Activated CD4-positive, alpha-beta T cell treated with anti-CD3 and anti-CD28 coated beads for 24 hours (primary cell): ENCODE measurements around the gene SYNPO.

Source experiments
- DNase-seq, 2 donors: peaks; one replicate each; pipeline ENCODE4 v3.0.0-alpha.2; 2020; ENCODE audit warnings: low read depth in 2 of 2

The SYNPO gene

GRCh38 chr5:150658699-150659265 lies 18.3 kb downstream of the SYNPO start:
- DNase-seq, result no peak

DNA sequence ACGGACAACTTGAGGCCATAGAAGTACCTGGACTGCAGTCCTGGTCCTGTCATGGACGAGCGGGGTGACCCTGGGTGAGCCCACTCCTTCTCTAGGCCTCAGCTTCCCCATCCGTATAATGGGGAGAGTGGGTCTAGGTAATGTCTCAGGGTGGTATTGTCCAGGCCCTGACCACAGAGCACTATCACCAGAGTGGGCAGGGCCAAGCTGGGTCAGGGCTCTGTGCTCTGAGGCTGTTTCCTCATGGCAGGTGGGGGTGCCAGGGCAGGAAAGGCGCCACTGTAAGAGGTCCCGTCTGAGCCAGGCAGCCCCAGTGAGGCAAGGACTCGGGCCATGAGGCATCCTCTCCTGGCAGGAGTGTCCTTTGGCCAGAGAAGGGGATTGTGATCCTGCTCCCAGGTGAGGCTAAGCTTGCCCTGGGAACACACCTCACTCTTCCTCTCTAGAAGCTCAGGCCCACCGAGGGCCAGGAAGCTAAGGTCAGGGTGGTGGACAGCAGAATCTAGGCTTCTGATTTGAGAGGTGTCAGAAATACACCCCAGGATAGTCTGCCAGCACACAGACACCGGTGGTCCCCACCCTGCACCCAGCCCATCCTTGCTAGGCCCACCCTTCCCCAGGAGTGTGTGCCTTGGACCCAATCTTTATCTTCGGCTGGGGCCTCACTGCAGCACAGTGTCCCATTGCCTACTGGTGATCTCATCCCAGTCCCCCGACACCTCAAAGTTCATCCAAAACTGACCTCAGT lies 19.1 kb downstream of the SYNPO start:
- DNase-seq, result no peak

DNA sequence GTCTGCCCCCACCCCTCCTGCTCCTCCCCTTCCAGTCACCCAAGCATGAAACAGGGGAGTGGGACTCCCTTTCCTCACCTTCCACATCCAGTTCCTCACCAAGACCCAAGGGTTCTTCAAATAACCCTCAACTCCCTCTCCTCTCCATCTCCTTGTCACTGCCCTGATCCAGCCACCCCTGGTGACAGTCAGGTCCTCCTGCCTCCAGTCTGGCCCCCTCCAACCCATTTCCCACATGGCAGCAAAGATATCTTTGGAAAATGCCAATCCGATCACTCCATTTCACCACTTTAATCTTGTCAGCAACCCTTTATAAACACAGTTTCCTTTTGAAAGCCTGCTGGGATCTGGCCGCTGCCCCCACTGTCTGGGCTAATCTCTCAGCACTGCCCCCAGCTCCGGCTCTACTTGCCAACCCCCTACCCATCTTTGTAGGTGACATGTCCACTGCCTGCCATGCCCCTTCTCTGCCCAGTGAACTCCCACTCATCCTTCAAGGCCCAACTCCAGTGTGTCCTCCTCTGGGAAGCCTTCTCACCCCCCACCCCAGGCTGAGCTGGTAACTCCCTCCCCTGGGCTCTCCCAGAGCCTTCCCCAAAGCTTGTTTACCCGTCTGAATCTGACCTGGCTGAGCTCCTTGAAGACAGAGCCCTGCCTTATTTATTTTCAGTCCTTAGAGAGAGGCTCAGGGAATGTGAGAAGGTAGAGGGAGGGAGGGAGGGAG lies 19.8 kb downstream of the SYNPO start:
- no peak for DNase-seq

GRCh38 chr5:150661086-150661485 lies 20.6 kb downstream of the SYNPO start, which contains the start of gene MYOZ3:
TSS of gene MYOZ3 (plus strand) at chr5:150661251. CDS start at chr5:150662942, 1,691 bp downstream.
- no peak for DNase-seq

DNA sequence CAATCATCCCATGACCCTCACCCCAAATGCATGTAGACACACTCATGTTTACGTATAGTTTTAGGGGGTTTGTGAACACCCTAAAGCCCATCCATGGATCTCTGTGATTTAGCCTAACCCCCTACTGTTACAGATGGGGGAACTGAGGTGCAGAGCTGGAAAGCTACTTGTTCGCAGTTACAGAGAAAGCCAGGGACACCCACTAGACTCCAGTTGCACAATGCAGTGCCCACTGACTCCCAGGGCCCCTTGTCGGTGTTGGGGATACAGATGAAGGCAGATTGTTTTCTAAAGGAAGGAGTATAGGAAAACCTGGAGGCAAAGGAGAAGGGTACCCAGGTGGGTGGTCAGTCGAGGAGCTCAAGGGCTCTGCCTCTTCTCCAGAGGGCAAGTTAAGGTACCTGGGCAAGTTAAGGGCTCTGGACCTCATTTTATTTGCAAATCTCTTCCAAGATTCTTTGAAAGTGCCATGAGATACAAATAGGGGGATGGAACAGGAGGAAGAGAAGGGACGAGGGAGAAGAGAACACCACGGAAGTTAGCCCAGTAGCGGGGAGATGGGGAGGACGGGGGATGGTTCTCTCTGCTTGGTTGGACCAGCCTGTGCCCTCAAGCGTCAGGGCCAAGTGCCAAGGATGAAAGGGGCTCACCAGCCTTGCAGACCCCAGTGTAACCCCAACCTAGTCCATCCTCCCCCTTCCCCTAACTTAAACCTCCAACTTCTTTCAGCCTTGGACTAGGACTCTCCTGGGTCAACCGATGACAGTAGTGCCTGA lies 21.5 kb downstream of the SYNPO start:
- DNase-seq, result no peak

GRCh38 chr5:150662731-150663516 lies 22.5 kb downstream of the SYNPO start:
- no peak for DNase-seq

DNA sequence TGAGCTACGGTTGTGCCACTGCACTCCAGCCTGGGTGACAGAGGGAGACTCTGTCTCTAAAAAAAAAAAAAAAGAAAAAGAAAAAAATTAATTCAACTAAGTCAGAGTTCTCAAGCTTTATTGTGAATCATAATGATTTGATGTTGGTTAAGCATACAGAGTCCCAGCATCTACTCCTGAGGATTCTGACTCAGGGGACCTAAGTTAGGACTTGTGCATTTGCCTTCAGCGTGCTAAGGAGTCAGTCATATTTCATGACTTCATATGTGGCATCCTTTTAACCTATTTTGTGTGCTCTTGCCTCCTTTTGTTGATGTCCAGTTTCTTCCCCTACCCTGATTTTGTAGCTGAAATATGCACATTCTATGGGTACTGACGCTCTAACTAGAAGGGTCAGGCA lies 23.5 kb downstream of the SYNPO start:
- no peak for DNase-seq

- no peak for DNase-seq
Measured at GRCh38 chr5:150665044-150665443, 24.6 kb downstream of the SYNPO start.

DNA sequence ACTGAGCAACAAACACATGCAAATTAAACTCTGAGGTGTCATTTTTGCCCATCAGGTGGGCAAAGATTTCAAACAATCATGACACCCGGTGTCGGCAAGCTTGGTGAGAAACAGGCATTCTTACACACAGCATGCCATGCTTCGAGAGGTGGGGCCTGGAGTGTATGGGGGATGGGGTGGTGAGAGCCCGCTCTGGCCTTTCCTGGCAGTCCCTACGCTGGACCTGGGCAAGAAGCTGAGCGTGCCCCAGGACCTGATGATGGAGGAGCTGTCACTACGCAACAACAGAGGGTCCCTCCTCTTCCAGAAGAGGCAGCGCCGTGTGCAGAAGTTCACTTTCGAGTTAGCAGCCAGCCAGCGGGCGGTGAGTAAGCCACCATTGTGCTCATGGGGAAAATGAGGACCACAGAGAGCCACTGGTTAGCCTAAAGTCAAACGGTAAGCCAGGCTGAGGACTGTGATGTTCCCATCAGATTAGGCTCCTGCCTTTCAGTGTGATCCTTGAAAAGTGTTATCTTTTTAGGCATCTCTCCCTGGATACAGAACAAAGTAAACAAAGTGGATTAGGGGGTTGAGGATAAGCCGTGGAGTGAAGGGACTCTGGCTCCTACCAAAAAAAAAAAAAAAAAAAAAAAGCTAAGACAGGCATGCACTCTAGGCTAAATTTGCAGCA lies 30.0 kb downstream of the SYNPO start:
- no peak for DNase-seq

- no peak for DNase-seq
Measured at GRCh38 chr5:150670948-150671310, 30.5 kb downstream of the SYNPO start.

- DNase-seq, result no peak
Measured at GRCh38 chr5:150671509-150672236, 31.2 kb downstream of the SYNPO start.

- no peak for DNase-seq
Measured at GRCh38 chr5:150672237-150672883, 31.9 kb downstream of the SYNPO start.

DNA sequence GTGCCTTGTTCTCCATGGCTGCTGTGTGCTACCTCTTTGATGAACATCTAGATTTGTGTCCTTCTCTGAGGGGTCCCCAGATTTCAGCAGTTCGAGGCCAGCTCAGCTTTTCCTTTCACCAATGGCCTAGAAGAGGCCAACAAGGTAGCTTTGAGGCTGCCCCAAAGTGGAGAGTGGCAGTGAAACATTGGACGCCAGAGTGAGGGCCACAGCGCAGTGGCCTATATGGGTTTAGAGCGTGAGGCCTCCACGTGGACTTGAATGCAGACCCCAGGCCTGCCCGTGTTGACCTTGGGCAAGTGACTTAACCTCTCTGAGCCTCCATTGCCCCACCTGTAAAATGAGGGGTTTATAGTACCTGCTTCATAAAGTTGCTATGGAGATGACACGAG lies 32.4 kb downstream of the SYNPO start:
- DNase-seq, result no peak

DNA sequence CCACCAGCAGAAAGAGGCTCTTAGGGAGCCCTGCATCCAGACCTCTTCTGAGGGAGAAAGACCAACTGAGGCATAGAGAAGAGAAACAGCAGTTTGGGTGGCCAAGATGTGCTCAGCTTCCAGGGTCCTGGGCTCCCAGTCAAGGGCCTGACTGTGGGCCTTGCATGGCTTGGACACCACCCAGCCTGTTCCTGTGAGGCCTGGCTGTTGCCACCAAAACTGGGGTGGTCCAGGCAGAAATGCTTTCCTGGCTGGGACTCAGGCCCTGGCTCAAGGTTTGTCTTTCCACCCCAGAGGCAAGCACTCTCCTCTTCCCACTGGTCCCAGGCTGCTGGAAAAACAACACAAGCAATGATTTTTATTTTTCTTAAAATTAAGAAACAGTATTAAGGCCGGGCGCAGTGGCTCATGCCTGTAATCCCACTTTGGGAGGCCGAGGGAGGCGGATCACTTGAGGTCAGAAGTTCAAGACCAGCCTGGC lies 33.9 kb downstream of the SYNPO start:
- no peak for DNase-seq

GRCh38 chr5:150675069-150675468 lies 34.6 kb downstream of the SYNPO start:
- no peak for DNase-seq

DNA sequence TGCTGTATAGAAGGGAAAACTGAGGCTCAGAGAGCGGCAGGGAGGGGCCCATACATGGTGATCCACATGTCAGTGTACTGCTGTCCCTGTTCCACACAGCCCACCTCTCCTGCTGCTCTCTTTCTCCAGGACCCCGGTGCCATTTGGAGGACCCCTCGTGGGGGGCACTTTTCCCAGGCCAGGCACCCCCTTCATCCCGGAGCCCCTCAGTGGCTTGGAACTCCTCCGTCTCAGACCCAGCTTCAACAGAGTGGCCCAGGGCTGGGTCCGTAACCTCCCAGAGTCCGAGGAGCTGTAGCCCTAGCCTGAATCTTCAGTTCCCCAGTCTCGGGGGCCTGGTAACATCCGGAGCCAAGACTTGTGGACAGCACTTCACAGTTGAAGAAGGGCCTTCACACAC lies 36.1 kb downstream of the SYNPO start:
- no peak for DNase-seq

GRCh38 chr5:150689120-150689519 lies 48.7 kb downstream of the SYNPO start:
- DNase-seq, result no peak

DNA sequence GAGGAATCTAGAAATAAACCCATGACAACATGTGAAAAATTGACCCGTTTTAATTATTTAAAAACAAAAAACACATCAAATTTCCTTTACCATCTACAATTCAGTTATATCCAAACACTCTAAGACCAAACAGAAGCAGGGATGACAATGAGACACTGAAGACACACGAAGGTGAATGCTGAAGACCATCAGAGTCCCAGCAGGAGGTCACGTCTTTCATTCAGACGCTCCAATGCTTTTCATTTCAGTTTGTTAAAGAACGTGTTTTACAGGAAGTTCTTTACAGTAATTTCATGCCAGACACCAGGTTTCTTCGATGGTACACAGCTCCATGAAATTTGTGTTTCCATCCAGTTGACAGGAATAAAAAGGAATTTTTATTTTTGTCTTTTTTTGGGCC lies 50.3 kb downstream of the SYNPO start:
- DNase-seq, result no peak

GRCh38 chr5:150692276-150692675 lies 51.8 kb downstream of the SYNPO start:
- DNase-seq, result no peak

- no peak for DNase-seq
Measured at GRCh38 chr5:150694612-150695011, 54.2 kb downstream of the SYNPO start.
